Measurements from ENCODE around the gene RPS6KA2. TPM values are rescaled to one million over a fixed set of nuclear protein-coding genes. Genes with fewer than 3 reads are reported as not detected.

The RPS6KA2 gene
- total and polyA plus RNA-seq, 2 donors (not counting 3 experiments of a cell fraction or from before 2014, with no cell fraction given), result 54.5 to 75.8 TPM

GRCh38 chr6:166575205-166575604 lies 51.8 kb downstream of the RPS6KA2 start:
- Histone ChIP-seq H3K4me1 (ENCODE audit: control insufficient read depth, extremely low read depth, insufficient read depth, low read length) (peaks cover 16% of the 10 kb centered on the region), H3K79me2 (ENCODE audit: control insufficient read depth, insufficient read depth, low read length) (peaks cover under 1% of the 10 kb centered on the region)

More at GRCh38 chr6:166575205-166575604, 51.8 kb downstream of the RPS6KA2 start:
- Histone ChIP-seq H2AFZ (ENCODE audit: low read depth, low read length) (no peak overlapping the region), H3K4me2 (ENCODE audit: insufficient read depth, low read length) (peak overlapping the region; percentile 29), H3K27ac (ENCODE audit: insufficient read depth, low read depth, low read length) (peak overlapping the region; percentile 40), H3K9me1 (replicated peaks; ENCODE audit: control insufficient read depth, extremely low read depth, insufficient read depth, low read length) (no peaks in the 10 kb centered on the region), H3K9me3 (replicated peaks; ENCODE audit: control insufficient read depth, insufficient read depth, low read length) (no peaks in the 10 kb centered on the region), H3K36me3 (ENCODE audit: control insufficient read depth in 2 of 2, extremely low read depth in 1 of 2, insufficient read depth in 2 of 2, low read length in 2 of 2) (no peaks in the 10 kb centered on the region), H3K4me3 (replicated peaks in 1 of 3; ENCODE audit: insufficient read depth in 1 of 3, low read depth in 1 of 3, low read length in 3 of 3) (no peak overlapping the region), H3K27me3 (ENCODE audit: control insufficient read depth in 2 of 2, insufficient read depth in 2 of 2, low read length in 2 of 2) (no peaks in the 10 kb centered on the region), H4K20me1 (replicated peaks; ENCODE audit: control insufficient read depth, extremely low read depth, insufficient read depth, low read length) (no peaks in the 10 kb centered on the region), H3K9ac (replicated peaks; ENCODE audit: extremely low read depth, insufficient read depth, low read length) (no peak overlapping the region)
- FAIRE-seq (no peak), DNase-seq (ENCODE audit: low read depth, low spot score) (peak; percentile 52)
- dilution Hi-C loops (cut with MboI; ENCODE audit: extremely low pct_ligation_motif_present, low sequenced_read_pairs) (no loop called here), intact Hi-C loops (cut with micrococcal nuclease) (no loop called here)
- POLR2A ChIA-PET, result no interaction called here
- CTCF ChIA-PET, result interaction anchor here (1.0 to 1.9 kb wide), 5 partner anchors 11 to 132 kb away, joined by 3 to 5 read pairs (median 4); no protein-coding TSS in a partner anchor
- no peak for TF ChIP-seq MYC (IDR thresholded peaks at IDR 0.05; ENCODE audit: low read depth, low read length)
- TF ChIP-seq POLR2A (IDR thresholded peaks at IDR 0.05; ENCODE audit: low read depth, low read length), result no peak
- no peak for TF ChIP-seq GATA2 (IDR thresholded peaks at IDR 0.05; ENCODE audit: insufficient read depth, insufficient read length, low read depth, low read length)
- TF ChIP-seq CTCF (IDR thresholded peaks at IDR 0.05; ENCODE audit: extremely low read depth in 1 of 2, insufficient read depth in 1 of 2, low read depth in 1 of 2, low read length in 2 of 2), result no peak
- TF ChIP-seq, protein P1, sequence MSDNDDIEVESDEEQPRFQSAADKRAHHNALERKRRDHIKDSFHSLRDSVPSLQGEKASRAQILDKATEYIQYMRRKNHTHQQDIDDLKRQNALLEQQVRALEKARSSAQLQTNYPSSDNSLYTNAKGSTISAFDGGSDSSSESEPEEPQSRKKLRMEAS (IDR thresholded peaks at IDR 0.05; ENCODE audit: insufficient read depth, insufficient read length), result no peak
- no peak for TF ChIP-seq FOS (IDR thresholded peaks at IDR 0.05; ENCODE audit: borderline replicate concordance, insufficient read depth, low read length)
- no peak for TF ChIP-seq JUN (IDR thresholded peaks at IDR 0.05; ENCODE audit: borderline replicate concordance, insufficient read depth, insufficient read length, low read depth)
- no peak for TF ChIP-seq EZH2 (IDR thresholded peaks at IDR 0.05; ENCODE audit: borderline replicate concordance, low read depth, low read length, severe bottlenecking)
- no peak for TF ChIP-seq POLR2AphosphoS5 (IDR thresholded peaks at IDR 0.05; ENCODE audit: insufficient read depth, low read depth, low read length)
- BruUV-seq (replicated peaks), result no TSS peak

All from endothelial cell of umbilical vein (primary cell).